Tibial nerve (tissue), 4 donors: ENCODE results near the gene GRPEL1.

ENCODE experiments used
- CTCF ChIP-seq, 5 experiments: fragments of 200-600 bp in 3 of 5; fragments of 450-650 bp in 2 of 5; sonication (generic) in 3 of 5; IDR thresholded peaks; one replicate each; pipeline ENCODE4 v1.5.1; 2016 to 2019; ENCODE audit warnings: antibody characterized with exemption in 5 of 5, mild to moderate bottlenecking in 3 of 5, moderate library complexity in 2 of 5
- EP300 ChIP-seq, 2 donors: sonication (generic); formaldehyde crosslinking; IDR thresholded peaks; one replicate each; pipeline ENCODE4 v1.6.1; 2017; ENCODE audit warnings: antibody characterized with exemption in 2 of 2, mild to moderate bottlenecking in 1 of 2
- POLR2A ChIP-seq, 2 donors: fragments of 450-650 bp; IDR thresholded peaks; one replicate each; pipeline ENCODE4 v1.6.1; 2017; ENCODE audit warnings: antibody characterized with exemption in 2 of 2, mild to moderate bottlenecking in 2 of 2, moderate library complexity in 2 of 2

- TF ChIP-seq CTCF (IDR thresholded peaks at IDR 0.05), result no peak
- no peak for TF ChIP-seq POLR2A (IDR thresholded peaks at IDR 0.05)
- TF ChIP-seq EP300 (IDR thresholded peaks at IDR 0.05), result no peak
Observed at GRCh38 chr4:7110546-7110945, 42.7 kb upstream of the GRPEL1 start.
